Naive thymus-derived CD4-positive, alpha-beta T cell (primary cell): Measurements from ENCODE around the gene CYGB. TPM values are rescaled to one million over a fixed set of nuclear protein-coding genes. Genes with fewer than 3 reads are reported as not detected.

ENCODE experiments used
- ATAC-seq: fragments of 150-1000 bp; cut with Tn5 transposase; 2 replicates; pipeline ENCODE4 v1.10.0; 2021; ENCODE audit warnings: mild to moderate bottlenecking, moderate library complexity
- CTCF ChIA-PET: fragments of 350-600 bp; sonication (Branson Sonifier 250); formaldehyde crosslinking; loops from one replicate; lab custom pipeline; 2021; ENCODE audit warnings: antibody characterized with exemption; lab: Charles Lee
- POLR2A ChIA-PET: fragments of 350-600 bp; sonication (Branson Sonifier 250); formaldehyde crosslinking; loops from one replicate; lab custom pipeline; 2021; ENCODE audit warnings: antibody characterized with exemption, inconsistent platforms; lab: Charles Lee
- DNase-seq, 9 donors: peaks; one replicate each; pipeline versions ENCODE4 v3.0.0 to v3.0.0-alpha.2; 2020 to 2022; ENCODE audit warnings: mixed read lengths in 1 of 9
- H3K27ac ChIP-seq: one replicate; pipeline ENCODE4 v1.7.0; 2013; ENCODE audit warnings: mild to moderate bottlenecking, low read depth, low read length, moderate library complexity
- H3K27me3 ChIP-seq, 2 donors: one replicate each; pipeline ENCODE4 v1.7.0; 2013; ENCODE audit warnings: low read length in 2 of 2, mild to moderate bottlenecking in 2 of 2, moderate library complexity in 2 of 2; ENCODE audit not compliant: control insufficient read depth in 2 of 2, insufficient read depth in 2 of 2
- H3K36me3 ChIP-seq, 3 experiments: 1 replicate in 2 of 3; 2 replicates in 1 of 3; pipeline ENCODE4 v1.7.0; 2013; ENCODE audit warnings: low read length in 3 of 3, mild to moderate bottlenecking in 3 of 3, moderate library complexity in 1 of 3; ENCODE audit not compliant: insufficient read depth in 3 of 3, control insufficient read depth in 2 of 3
- H3K4me1 ChIP-seq, 2 donors: one replicate each; pipeline ENCODE4 v1.7.0; 2013; ENCODE audit warnings: low read length in 2 of 2, mild to moderate bottlenecking in 2 of 2, moderate library complexity in 1 of 2; ENCODE audit not compliant: control insufficient read depth in 2 of 2, insufficient read depth in 2 of 2
- H3K4me3 ChIP-seq: 2 replicates; pipeline ENCODE4 v1.7.0; 2013; ENCODE audit warnings: mild to moderate bottlenecking, low read length
- H3K9me3 ChIP-seq, 3 experiments: 1 replicate in 2 of 3; 2 replicates in 1 of 3; pipeline ENCODE4 v1.7.0; 2013; ENCODE audit warnings: low read length in 3 of 3; ENCODE audit not compliant: control insufficient read depth in 2 of 3
- H3K27ac Mint-ChIP-seq, 9 donors: one replicate each; pipeline ENCODE4 v1.8.0; 2020 to 2022; ENCODE audit warnings: mixed read lengths in 9 of 9, mild to moderate bottlenecking in 8 of 9, moderate library complexity in 5 of 9, inconsistent platforms in 2 of 9
- H3K27me3 Mint-ChIP-seq, 5 donors: one replicate each; pipeline ENCODE4 v1.8.0; 2021 to 2022; ENCODE audit warnings: mixed read lengths in 5 of 5, mild to moderate bottlenecking in 1 of 5
- H3K36me3 Mint-ChIP-seq, 5 donors: one replicate each; pipeline ENCODE4 v1.8.0; 2020 to 2022; ENCODE audit warnings: mixed read lengths in 5 of 5, mild to moderate bottlenecking in 3 of 5, inconsistent platforms in 1 of 5
- H3K4me1 Mint-ChIP-seq, 7 donors: one replicate each; pipeline ENCODE4 v1.8.0; 2020 to 2022; ENCODE audit warnings: mixed read lengths in 7 of 7, mild to moderate bottlenecking in 3 of 7, inconsistent platforms in 1 of 7
- H3K4me3 Mint-ChIP-seq, 10 donors: one replicate each; pipeline ENCODE4 v1.8.0; 2020 to 2022; ENCODE audit warnings: mild to moderate bottlenecking in 10 of 10, mixed read lengths in 10 of 10, moderate library complexity in 6 of 10, inconsistent platforms in 2 of 10
- H3K9me3 Mint-ChIP-seq, 11 donors: one replicate each; pipeline ENCODE4 v1.8.0; 2020 to 2022; ENCODE audit warnings: mixed read lengths in 11 of 11, mild to moderate bottlenecking in 4 of 11, inconsistent platforms in 1 of 11, moderate library complexity in 1 of 11
- intact Hi-C, 2 donors: fragments of 100-400 bp; cut with micrococcal nuclease; formaldehyde crosslinking; loops; one replicate each; pipeline ENCODE4 v1.15.1; 2023
- polyA plus RNA-seq, 2 donors: library from polyadenylated mRNA; unstranded; fragments of 300-500 nt; fragmentation: Illumina TruSeq; gene quantifications; one replicate each; pipeline ENCODE4 v1.2.3, GENCODE V29; 2021
- total RNA-seq, 6 experiments: library from RNA in 5 of 6; stranded (reverse) in 5 of 6; gene quantifications; 1 replicate in 5 of 6; 2 replicates in 1 of 6; pipeline ENCODE4 v1.2.3 and lab custom pipeline; 2021 to 2026

The CYGB gene
- total and polyA plus RNA-seq, 7 experiments from 2014 or later: 0.33 to 0.35 TPM; not detected in 5

GRCh38 chr17:76502341-76503211 is 34.9 kb downstream of the CYGB start:
- ChIA-PET POLR2A (interaction anchor here (0.9 to 2.5 kb wide), 13 partner anchors 10 to 117 kb away, joined by 3 to 21 read pairs (median 6); partner anchors contain the start of genes AANAT, SPHK1 and UBE2O), CTCF (interaction anchor here (0.6 to 6.3 kb wide), 17 partner anchors 9 to 327 kb away, joined by 3 to 36 read pairs (median 3); partner anchors contain the start of genes AANAT and UBE2O)
- no peak overlapping the region for H3K4me3 ChIP-seq
- H3K9me3 ChIP-seq: no peaks in the 10 kb centered on the region
- peak overlapping the region in 7 of 9 donors; percentile 42 to 98 (median 75) for H3K27ac Mint-ChIP-seq
- H3K4me1 ChIP-seq: peaks cover 27 to 46% of the 10 kb centered on the region in 2 donors
- no peaks in the 10 kb centered on the region for H3K9me3 Mint-ChIP-seq
- DNase-seq (no peak), ATAC-seq (no peak)
- peaks cover 17 to 58% (median 32%) of the 10 kb centered on the region in 7 donors for H3K4me1 Mint-ChIP-seq
- H3K27me3 ChIP-seq: no peaks in the 10 kb centered on the region
- peaks cover 0 to under 1% (median 0%) of the 10 kb centered on the region in 5 donors for H3K27me3 Mint-ChIP-seq
- H3K36me3 ChIP-seq: no peaks in the 10 kb centered on the region
- intact Hi-C loops: loop anchor here (10.0 kb wide), 2 partner anchors 398 to 718 kb away; partner anchors contain the start of genes EXOC7 (in 1 of the 2) and UNK (in 1 of the 2)
- peaks cover 0 to 3% (median 0%) of the 10 kb centered on the region in 5 donors for H3K36me3 Mint-ChIP-seq
- H3K4me3 Mint-ChIP-seq: peak overlapping the region in 2 of 10 donors; percentile 65 to 91
- peak overlapping the region; percentile 73 for H3K27ac ChIP-seq

- peaks cover 17 to 61% (median 34%) of the 10 kb centered on the region in 7 donors for H3K4me1 Mint-ChIP-seq
Measured at GRCh38 chr17:76501827-76502307, 35.6 kb downstream of the CYGB start.

GRCh38 chr17:76501018-76501826 is 36.3 kb downstream of the CYGB start, which contains the start of gene RHBDF2:
Gene RHBDF2, minus strand, starts transcription at chr17:76501423. Its CDS starts 19,899 bp downstream, at chr17:76481524.
- ChIA-PET CTCF (interaction anchor here (0.7 to 6.3 kb wide), 6 partner anchors 13 to 326 kb away, joined by 3 to 36 read pairs (median 4); partner anchors contain the start of genes AANAT and UBE2O), POLR2A (interaction anchor here (0.6 to 2.5 kb wide), 11 partner anchors 8 to 228 kb away, joined by 3 to 21 read pairs (median 8); partner anchors contain the start of genes SPHK1 and UBE2O)
- DNase-seq: peak; percentile 90 to 100 (median 95)
- intact Hi-C loops: loop anchor here (1.0 to 10.0 kb wide), 5 partner anchors 9 to 716 kb away; partner anchors contain the start of genes EXOC7 (in 1 of the 2), UBE2O (in 1 of the 2) and UNK (in 1 of the 2)
- Histone ChIP-seq H3K27ac (peak within 1 kb of the TSS; percentile 73), H3K9me3 (no peaks in the 10 kb centered on the region), H3K27me3 (no peaks in the 10 kb centered on the region), H3K4me1 (peaks cover 22 to 44% of the 10 kb centered on the region in 2 donors), H3K36me3 (no peaks in the 10 kb centered on the region), H3K4me3 (peak within 1 kb of the TSS; percentile 62)
- peak within 1 kb of the TSS; percentile 82 to 91 (median 86) for H3K4me3 Mint-ChIP-seq
- peak within 1 kb of the TSS; percentile 95 to 99 (median 97) for H3K27ac Mint-ChIP-seq
- H3K36me3 Mint-ChIP-seq: peaks cover 0 to 7% (median 0%) of the 10 kb centered on the region in 5 donors
- peaks cover 17 to 61% (median 35%) of the 10 kb centered on the region in 7 donors for H3K4me1 Mint-ChIP-seq
- no peaks in the 10 kb centered on the region for H3K9me3 Mint-ChIP-seq
- ATAC-seq: peak; percentile 99
- no peaks in the 10 kb centered on the region for H3K27me3 Mint-ChIP-seq

More at GRCh38 chr17:76501827-76502307, 35.6 kb downstream of the CYGB start:
- DNase-seq (no peak), ATAC-seq (no peak)
- Mint-ChIP-seq H3K9me3 (no peaks in the 10 kb centered on the region), H3K27me3 (no peaks in the 10 kb centered on the region), H3K36me3 (peaks cover 0 to 7% (median 0%) of the 10 kb centered on the region in 5 donors), H3K27ac (peak overlapping the region; percentile 95 to 99 (median 97)), H3K4me3 (peak overlapping the region; percentile 82 to 91 (median 86))
- ChIA-PET POLR2A (interaction anchor here (1.0 to 2.5 kb wide), 11 partner anchors 9 to 117 kb away, joined by 3 to 21 read pairs (median 8); partner anchors contain the start of genes SPHK1 and UBE2O), CTCF (interaction anchor here (0.7 to 6.3 kb wide), 12 partner anchors 9 to 326 kb away, joined by 3 to 36 read pairs (median 3); partner anchors contain the start of genes AANAT and UBE2O)
- Histone ChIP-seq H3K27me3 (no peaks in the 10 kb centered on the region), H3K36me3 (no peaks in the 10 kb centered on the region), H3K4me1 (peaks cover 27 to 50% of the 10 kb centered on the region in 2 donors), H3K9me3 (no peaks in the 10 kb centered on the region), H3K4me3 (peak overlapping the region; percentile 62), H3K27ac (peak overlapping the region; percentile 73)
- intact Hi-C loops: loop anchor here (1.0 to 10.0 kb wide), 5 partner anchors 10 to 717 kb away; partner anchors contain the start of genes EXOC7 (in 1 of the 2), UBE2O (in 1 of the 2) and UNK (in 1 of the 2)

- ChIA-PET CTCF (interaction anchor here (1.8 to 6.3 kb wide), 2 partner anchors 14 to 34 kb away, joined by 9 to 36 read pairs; partner anchors contain the start of gene AANAT), POLR2A (interaction anchor here (0.6 to 1.7 kb wide), 4 partner anchors 11 to 228 kb away, joined by 3 to 8 read pairs (median 6); partner anchors contain the start of gene UBE2O)
Measured at GRCh38 chr17:76500747-76501017, 36.8 kb downstream of the CYGB start.

GRCh38 chr17:76500074-76500746 is 37.3 kb downstream of the CYGB start:
- intact Hi-C loops: loop anchor here (10.0 kb wide), 2 partner anchors 395 to 715 kb away; partner anchors contain the start of genes EXOC7 (in 1 of the 2) and UNK (in 1 of the 2)
- DNase-seq (no peak), ATAC-seq (no peak)
- Histone ChIP-seq H3K4me3 (peak overlapping the region; percentile 62), H3K27ac (peak overlapping the region; percentile 73), H3K27me3 (no peaks in the 10 kb centered on the region), H3K4me1 (peaks cover 18 to 49% of the 10 kb centered on the region in 2 donors), H3K36me3 (no peaks in the 10 kb centered on the region), H3K9me3 (no peaks in the 10 kb centered on the region)
- peaks cover 0 to 7% (median 0%) of the 10 kb centered on the region in 5 donors for H3K36me3 Mint-ChIP-seq
- no peaks in the 10 kb centered on the region for H3K9me3 Mint-ChIP-seq
- peak overlapping the region in 7 of 9 donors; percentile 12 to 81 (median 58) for H3K27ac Mint-ChIP-seq
- H3K27me3 Mint-ChIP-seq: no peaks in the 10 kb centered on the region
- POLR2A ChIA-PET: interaction anchor here (0.6 to 1.3 kb wide), 3 partner anchors 8 to 229 kb away, joined by 3 to 4 read pairs (median 4); no protein-coding TSS in a partner anchor
- H3K4me1 Mint-ChIP-seq: peaks cover 17 to 63% (median 35%) of the 10 kb centered on the region in 7 donors
- CTCF ChIA-PET: interaction anchor here (0.5 to 6.3 kb wide), 3 partner anchors 14 to 122 kb away, joined by 3 to 36 read pairs (median 9); partner anchors contain the start of gene AANAT
- H3K4me3 Mint-ChIP-seq: peak overlapping the region; percentile 54 to 91 (median 83)

More at GRCh38 chr17:76500747-76501017, 36.8 kb downstream of the CYGB start:
- Histone ChIP-seq H3K4me3 (peak overlapping the region; percentile 62), H3K36me3 (no peaks in the 10 kb centered on the region), H3K27me3 (no peaks in the 10 kb centered on the region), H3K4me1 (peaks cover 18 to 44% of the 10 kb centered on the region in 2 donors), H3K27ac (peak overlapping the region; percentile 73), H3K9me3 (no peaks in the 10 kb centered on the region)
- peak overlapping the region; percentile 54 to 91 (median 83) for H3K4me3 Mint-ChIP-seq
- peaks cover 17 to 63% (median 35%) of the 10 kb centered on the region in 7 donors for H3K4me1 Mint-ChIP-seq
- H3K36me3 Mint-ChIP-seq: peaks cover 0 to 7% (median 0%) of the 10 kb centered on the region in 5 donors
- ATAC-seq (peak; percentile 2), DNase-seq (no peak)
- peak overlapping the region in 7 of 9 donors; percentile 40 to 74 (median 59) for H3K27ac Mint-ChIP-seq
- no peaks in the 10 kb centered on the region for H3K27me3 Mint-ChIP-seq
- intact Hi-C loops: loop anchor here (1.0 to 10.0 kb wide), 5 partner anchors 8 to 716 kb away; partner anchors contain the start of genes EXOC7 (in 1 of the 2), UBE2O (in 1 of the 2) and UNK (in 1 of the 2)
- no peaks in the 10 kb centered on the region for H3K9me3 Mint-ChIP-seq
